HL-60/S4 (cell line): ENCODE data around the gene KCTD17.

Source experiments
- in situ Hi-C: fragments of 300-500 bp; cut with MboI; formaldehyde crosslinking; loops from 2 replicates; pipeline ENCODE4 v1.14.3; 2022; ENCODE audit warnings: low sequenced_read_pairs

Gene KCTD17

GRCh38 chr22:37036655-37037377 is 14.7 kb upstream of the KCTD17 start:
- in situ Hi-C loops = no loop called here

GRCh38 chr22:37037669-37038068 is 13.9 kb upstream of the KCTD17 start:
- in situ Hi-C loops = no loop called here

GRCh38 chr22:37039466-37039865 is 12.1 kb upstream of the KCTD17 start:
- in situ Hi-C loops = no loop called here

GRCh38 chr22:37043209-37043827 is 8.2 kb upstream of the KCTD17 start:
- in situ Hi-C loops = no loop called here

GRCh38 chr22:37043828-37044538 is 7.6 kb upstream of the KCTD17 start:
- in situ Hi-C loops = no loop called here

- in situ Hi-C loops = no loop called here
Measured at GRCh38 chr22:37044634-37045625, 6.6 kb upstream of the KCTD17 start.

GRCh38 chr22:37045958-37046357 is 5.6 kb upstream of the KCTD17 start:
- in situ Hi-C loops = no loop called here

- in situ Hi-C loops = no loop called here
Measured at GRCh38 chr22:37046589-37046988, 5.0 kb upstream of the KCTD17 start.

GRCh38 chr22:37047006-37047405 is 4.5 kb upstream of the KCTD17 start:
- in situ Hi-C loops = no loop called here

- in situ Hi-C loops = no loop called here
Measured at GRCh38 chr22:37048133-37048532, 3.4 kb upstream of the KCTD17 start.

- in situ Hi-C loops = no loop called here
Measured at GRCh38 chr22:37049224-37049623, 2.3 kb upstream of the KCTD17 start.

GRCh38 chr22:37050913-37051312 is 629 bp upstream of the KCTD17 start:
- in situ Hi-C loops = no loop called here

GRCh38 chr22:37052386-37053309 is 1.1 kb downstream of the KCTD17 start:
- in situ Hi-C loops = no loop called here

- in situ Hi-C loops = no loop called here
Measured at GRCh38 chr22:37053310-37054055, 1.9 kb downstream of the KCTD17 start.

- in situ Hi-C loops = no loop called here
Measured at GRCh38 chr22:37054056-37054395, 2.5 kb downstream of the KCTD17 start.

GRCh38 chr22:37054600-37055365 is 3.2 kb downstream of the KCTD17 start:
- in situ Hi-C loops = no loop called here

GRCh38 chr22:37056246-37056645 is 4.7 kb downstream of the KCTD17 start:
- in situ Hi-C loops = no loop called here

- in situ Hi-C loops = no loop called here
Measured at GRCh38 chr22:37057226-37057625, 5.7 kb downstream of the KCTD17 start.
